ENCODE results near the gene POLR3H.
"Not testable (repeated sequence)": the region's sequence is repeated elsewhere in the genome, so short reads cannot be mapped to it uniquely, and the experiment has no call there.

The POLR3H gene, protein sequence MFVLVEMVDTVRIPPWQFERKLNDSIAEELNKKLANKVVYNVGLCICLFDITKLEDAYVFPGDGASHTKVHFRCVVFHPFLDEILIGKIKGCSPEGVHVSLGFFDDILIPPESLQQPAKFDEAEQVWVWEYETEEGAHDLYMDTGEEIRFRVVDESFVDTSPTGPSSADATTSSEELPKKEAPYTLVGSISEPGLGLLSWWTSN

GRCh38 chr22:41543854-41544670, at the start of gene POLR3H:
Gene POLR3H, minus strand, starts transcription at chr22:41544470. Its CDS starts 369 bp downstream, at chr22:41544101.
- DNase-seq, result peak; percentile 97 to 98

DNA sequence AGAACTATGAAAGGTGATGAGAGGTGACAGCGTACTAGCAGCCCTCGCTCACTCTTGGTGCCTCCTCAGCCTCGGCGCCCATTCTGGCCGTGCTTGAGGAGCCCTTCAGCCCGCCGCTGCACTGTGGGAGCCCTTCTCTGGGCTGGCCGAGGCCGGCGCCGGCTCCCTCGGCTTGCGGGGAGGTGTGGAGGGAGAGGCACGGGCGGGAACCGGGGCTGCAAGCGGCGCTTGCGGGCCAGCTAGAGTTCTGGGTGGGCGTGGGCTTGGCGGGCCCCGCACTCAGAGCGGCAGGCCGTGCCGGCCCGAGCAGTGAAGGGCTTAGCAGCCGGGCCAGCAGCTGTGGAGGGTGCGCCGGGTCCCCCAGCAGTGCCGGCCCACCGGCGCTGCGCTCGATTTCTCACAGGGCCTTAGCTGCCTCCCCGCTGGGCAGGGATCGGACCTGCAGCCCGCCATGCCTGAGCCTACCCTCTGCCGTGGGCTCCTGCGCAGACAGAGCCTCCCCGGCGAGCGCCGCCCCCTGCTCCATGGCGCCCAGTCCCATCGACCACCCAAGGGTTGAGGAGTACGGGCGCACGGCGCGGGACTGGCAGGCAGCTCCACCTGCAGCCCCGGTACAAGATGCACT, 49.2 kb upstream of the POLR3H start:
- not testable (repeated sequence) for DNase-seq

- peak; percentile 100 for DNase-seq
Observed at GRCh38 chr22:41589391-41590241, 45.3 kb upstream of the POLR3H start, which contains the start of gene PMM1. Gene PMM1, minus strand, starts transcription at chr22:41589840. Its CDS starts 35 bp downstream, at chr22:41589805.

DNA sequence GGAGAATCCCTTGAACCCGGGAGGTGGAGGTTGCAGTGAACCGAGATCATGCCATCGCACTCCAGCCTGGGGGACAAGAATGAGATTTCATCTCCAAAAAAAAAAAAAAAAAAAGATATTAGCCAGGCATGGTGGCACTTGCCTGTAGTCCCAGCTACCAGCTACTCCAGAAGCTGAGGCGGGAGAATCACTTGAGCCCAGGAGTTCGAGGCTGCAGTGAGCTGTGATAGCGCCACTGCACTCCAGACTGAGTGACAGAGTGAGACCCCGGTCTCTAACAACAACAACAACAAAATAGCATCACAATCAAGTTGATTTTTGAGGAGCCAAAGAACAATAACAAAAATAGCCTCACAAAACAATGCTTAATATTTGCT, 43.1 kb upstream of the POLR3H start:
- no peak for DNase-seq

DNA sequence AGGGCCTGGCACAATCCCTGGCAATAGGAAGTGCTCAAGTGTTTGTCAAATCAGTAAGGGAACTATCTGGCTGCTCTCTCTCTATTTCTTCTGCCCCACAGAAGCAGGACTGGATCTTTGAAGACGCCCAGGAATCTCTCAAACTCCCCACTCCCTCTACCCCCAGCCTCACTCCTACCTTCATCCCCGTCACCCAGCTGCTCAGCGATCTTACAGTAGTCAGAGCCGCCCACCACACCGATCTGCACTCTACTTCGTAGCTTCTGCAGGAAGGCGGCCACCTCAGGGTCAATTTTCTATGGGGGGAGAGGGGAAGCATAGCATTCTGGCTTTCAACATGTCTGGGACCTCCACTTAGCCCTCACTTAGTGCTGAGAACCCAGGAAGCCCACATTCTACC, 41.6 kb upstream of the POLR3H start:
- DNase-seq, result no peak

- DNase-seq, result no peak
Observed at GRCh38 chr22:41584881-41585280, 40.6 kb upstream of the POLR3H start.

GRCh38 chr22:41582694-41583093, 38.4 kb upstream of the POLR3H start:
- DNase-seq, result no peak

GRCh38 chr22:41579997-41580355, 35.7 kb upstream of the POLR3H start:
- DNase-seq, result no peak

GRCh38 chr22:41579297-41579996, 35.2 kb upstream of the POLR3H start:
- no peak for DNase-seq

GRCh38 chr22:41578818-41579217, 34.5 kb upstream of the POLR3H start:
- no peak for DNase-seq

GRCh38 chr22:41578114-41578513, 33.8 kb upstream of the POLR3H start:
- no peak for DNase-seq

DNA sequence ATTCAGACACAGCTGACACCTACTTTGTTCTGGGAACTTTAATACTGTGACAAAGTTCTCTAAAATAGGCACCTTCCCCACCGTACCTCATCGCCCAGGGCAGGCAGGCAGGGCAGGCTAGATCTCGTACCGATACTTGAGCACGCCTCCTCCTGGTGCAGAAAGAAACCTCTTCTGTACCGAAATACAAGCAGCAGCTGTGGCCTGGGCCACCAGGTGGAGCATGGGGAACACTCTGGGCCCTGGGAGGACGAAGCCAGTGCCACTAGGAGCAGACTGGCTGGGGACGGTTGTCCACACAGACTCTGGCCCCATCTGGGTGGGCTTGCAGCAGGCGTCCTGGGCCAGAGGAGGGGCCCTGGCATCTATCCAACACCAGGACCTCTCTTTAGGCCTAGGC, 32.6 kb upstream of the POLR3H start:
- no peak for DNase-seq

GRCh38 chr22:41575533-41575932, 31.3 kb upstream of the POLR3H start:
- DNase-seq, result no peak

- DNase-seq, result no peak
Observed at GRCh38 chr22:41574847-41575381, 30.6 kb upstream of the POLR3H start.

- DNase-seq, result no peak
Observed at GRCh38 chr22:41573677-41574076, 29.4 kb upstream of the POLR3H start.

DNA sequence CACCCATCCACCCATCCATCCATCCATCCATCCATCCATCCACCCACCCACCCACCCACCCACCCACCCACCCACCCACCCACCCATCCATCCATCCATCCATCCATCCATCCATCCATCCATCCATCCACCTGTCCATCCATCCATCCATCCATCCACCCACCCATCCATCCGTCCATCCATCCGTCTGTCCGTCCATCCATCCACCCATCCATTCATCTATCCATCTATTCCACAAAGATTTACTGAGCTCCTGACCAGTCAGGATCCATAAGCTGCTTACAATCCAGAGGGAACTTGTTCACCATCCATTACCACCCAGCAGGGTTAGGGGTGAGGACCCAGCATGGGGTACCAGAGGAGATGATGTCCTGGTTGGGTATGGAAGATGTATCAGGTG, 28.0 kb upstream of the POLR3H start:
- DNase-seq, result not testable (repeated sequence)

DNA sequence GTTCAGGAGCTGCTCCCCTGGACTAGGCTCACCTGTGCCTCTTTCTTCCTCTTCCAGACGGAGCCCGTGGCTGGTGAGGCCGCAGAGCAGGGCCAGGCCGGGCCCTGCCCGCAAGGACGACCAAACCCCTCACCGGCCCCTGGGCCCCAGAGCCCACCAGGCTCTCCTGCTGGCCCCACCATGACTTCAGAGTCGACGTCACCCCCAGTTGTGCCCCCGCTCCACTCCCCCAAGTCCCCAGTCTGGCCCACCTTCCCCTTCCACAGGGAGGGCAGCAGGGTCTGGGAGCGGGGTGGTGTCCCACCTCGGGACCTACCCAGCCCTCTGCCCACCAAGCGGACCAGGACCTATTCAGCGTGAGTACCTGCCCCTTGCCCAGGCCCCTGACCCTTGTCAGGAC, 27.5 kb upstream of the POLR3H start:
- no peak for DNase-seq

DNA sequence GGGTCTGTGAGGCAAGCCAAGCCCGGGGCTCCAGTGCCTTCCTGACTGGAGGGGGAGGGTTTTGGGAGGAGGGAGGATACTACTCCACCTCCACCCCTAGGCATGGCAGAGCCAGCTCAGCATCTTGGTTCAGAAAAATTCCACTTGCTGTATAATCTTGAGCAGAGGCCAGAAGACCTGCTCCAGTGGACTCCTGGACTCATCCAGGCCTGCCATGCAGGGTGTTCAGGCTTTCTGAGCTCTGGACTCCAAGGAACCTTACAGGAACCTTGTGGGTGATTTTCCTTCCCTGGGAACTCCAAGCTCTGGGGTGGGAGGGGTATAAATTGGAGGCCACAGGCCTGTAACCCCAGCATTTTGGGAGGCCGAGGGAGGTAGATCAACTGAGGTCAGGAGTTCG, 26.0 kb upstream of the POLR3H start:
- DNase-seq, result no peak

DNA sequence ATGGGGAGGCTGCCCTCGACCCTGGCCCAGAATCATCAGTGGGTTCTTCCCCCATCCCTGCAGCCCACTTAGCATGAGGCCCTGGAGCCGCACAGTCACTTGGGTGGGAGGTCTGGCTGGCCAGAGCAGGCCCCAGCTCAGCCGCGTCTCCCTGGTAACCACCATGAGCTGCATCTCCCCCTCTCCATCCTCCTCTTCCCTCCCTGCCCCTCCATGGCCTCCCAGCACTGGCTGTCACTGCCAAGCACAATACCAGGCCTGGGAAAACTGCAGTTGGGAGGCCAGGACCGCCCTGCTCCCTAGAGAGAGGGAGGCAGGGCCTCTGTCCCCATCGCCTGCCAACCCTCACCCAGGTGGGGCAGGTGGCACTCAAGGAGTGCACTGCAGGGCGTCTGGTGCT, 24.5 kb upstream of the POLR3H start:
- no peak for DNase-seq

GRCh38 chr22:41567512-41567768, 23.2 kb upstream of the POLR3H start:
- DNase-seq, result no peak

DNA sequence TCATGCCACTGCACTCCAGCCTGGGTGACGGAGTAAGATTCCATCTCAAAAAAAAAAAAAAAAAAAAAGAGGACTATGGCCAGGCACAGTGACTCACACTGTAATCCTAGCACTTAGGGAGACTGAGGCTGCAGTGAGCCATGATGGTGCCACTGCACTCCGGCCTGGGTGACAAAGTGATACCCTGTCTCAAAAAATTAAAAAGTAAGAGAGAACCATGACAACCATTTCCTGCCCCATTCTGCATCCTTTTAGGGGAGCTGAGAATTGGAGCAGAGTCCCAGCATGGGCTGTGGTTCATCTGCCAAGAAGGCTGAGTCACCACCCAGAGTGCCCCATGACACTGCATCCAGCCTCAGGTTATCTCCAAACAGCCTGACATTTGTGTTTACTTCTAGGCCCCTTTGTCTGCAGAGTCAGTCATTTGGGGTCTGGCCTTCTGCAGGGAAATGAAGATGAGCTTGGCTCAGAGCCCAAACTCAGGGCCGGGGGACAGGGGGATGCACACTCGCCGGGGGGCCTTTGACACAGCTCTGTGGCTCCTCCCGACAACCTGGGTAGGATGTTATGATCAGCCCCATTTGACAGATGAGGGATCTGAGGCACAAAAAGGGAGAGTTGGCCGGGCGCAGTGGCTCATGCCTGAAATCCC, 21.3 kb upstream of the POLR3H start:
- no peak for DNase-seq

DNA sequence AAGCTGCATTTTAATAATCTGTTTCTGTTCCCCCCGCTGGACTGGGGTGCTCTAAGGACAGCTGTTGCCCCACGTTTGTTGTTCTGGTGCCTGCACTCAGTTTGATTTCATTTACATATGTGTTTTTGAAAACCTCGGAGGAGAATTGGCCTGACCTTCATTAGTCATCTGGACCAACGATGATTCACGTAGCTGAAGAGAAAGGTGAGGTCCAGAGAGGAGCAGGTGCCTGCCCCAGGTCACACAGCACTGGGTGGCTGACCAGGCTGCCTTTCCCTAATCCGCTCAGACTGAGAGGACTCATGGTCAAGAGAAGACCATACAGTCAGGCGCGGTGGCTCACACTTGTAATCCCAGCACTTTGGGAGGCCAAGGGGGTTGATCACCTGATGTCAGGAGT, 20.3 kb upstream of the POLR3H start:
- no peak for DNase-seq

Measured in stimulated activated CD4-positive, alpha-beta T cell treated with anti-CD3 and anti-CD28 coated beads, Interleukin-4, amount 100 ng/mL, for 4 hours (primary cell).